GM10248 (cell line): ENCODE data around the gene ARHGAP24.

Source experiments
- CTCF ChIA-PET: fragments of 300-600 bp; sonication (Branson Sonifier 250); formaldehyde crosslinking; extraction: SDS; loops from one replicate; lab custom pipeline; 2021; ENCODE audit warnings: antibody characterized with exemption; lab: Yijun Ruan, JAX
- POLR2A ChIA-PET: fragments of 350-650 bp; sonication (Branson Sonifier 250); formaldehyde crosslinking; extraction: SDS; loops from one replicate; lab custom pipeline; 2020; ENCODE audit warnings: antibody characterized with exemption; lab: Yijun Ruan, JAX
- DNase-seq: peaks from one replicate; pipeline ENCODE4 v3.0.0; 2012; ENCODE audit errors: extremely low spot score
- TF ChIP-seq, protein P1 (sequence below): IDR thresholded peaks from 2 replicates; pipeline ENCODE4 v1.5.1; 2012; ENCODE audit warnings: mild to moderate bottlenecking, low read depth; ENCODE audit errors: extremely low read depth, missing control alignments, control extremely low read depth

Gene ARHGAP24

DNA sequence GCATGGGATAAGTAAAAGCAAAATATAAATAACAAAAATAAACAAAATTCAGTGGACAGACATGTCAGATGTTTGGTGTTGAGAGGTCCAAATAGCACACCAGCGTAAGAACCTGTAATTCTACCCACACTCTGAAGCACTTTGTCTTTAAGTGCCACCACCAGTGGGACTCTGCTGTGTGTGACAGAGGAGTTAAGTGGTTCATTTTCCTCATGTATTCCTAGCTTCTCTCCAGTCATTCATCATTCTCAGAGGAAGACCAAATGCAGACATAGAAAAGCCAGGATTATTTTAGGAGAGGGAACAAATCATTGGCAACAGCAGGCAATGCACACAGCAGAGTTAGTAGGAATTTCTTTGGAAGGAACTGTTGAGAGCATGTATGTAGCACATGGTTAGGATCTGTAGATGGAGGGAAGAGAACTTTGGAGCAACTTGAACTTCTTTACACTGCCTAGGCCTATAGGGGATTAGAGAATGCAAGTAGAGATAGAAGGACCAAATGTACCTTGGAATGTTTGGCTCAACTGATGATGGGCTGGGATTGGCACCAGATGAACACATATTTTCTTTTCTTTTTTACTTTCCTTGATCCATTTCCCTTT is 43.0 kb upstream of the ARHGAP24 start:
- TF ChIP-seq, protein P1, sequence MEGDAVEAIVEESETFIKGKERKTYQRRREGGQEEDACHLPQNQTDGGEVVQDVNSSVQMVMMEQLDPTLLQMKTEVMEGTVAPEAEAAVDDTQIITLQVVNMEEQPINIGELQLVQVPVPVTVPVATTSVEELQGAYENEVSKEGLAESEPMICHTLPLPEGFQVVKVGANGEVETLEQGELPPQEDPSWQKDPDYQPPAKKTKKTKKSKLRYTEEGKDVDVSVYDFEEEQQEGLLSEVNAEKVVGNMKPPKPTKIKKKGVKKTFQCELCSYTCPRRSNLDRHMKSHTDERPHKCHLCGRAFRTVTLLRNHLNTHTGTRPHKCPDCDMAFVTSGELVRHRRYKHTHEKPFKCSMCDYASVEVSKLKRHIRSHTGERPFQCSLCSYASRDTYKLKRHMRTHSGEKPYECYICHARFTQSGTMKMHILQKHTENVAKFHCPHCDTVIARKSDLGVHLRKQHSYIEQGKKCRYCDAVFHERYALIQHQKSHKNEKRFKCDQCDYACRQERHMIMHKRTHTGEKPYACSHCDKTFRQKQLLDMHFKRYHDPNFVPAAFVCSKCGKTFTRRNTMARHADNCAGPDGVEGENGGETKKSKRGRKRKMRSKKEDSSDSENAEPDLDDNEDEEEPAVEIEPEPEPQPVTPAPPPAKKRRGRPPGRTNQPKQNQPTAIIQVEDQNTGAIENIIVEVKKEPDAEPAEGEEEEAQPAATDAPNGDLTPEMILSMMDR = no peak
- DNase-seq = no peak
- POLR2A ChIA-PET = no interaction called here
- CTCF ChIA-PET = no interaction called here

DNA sequence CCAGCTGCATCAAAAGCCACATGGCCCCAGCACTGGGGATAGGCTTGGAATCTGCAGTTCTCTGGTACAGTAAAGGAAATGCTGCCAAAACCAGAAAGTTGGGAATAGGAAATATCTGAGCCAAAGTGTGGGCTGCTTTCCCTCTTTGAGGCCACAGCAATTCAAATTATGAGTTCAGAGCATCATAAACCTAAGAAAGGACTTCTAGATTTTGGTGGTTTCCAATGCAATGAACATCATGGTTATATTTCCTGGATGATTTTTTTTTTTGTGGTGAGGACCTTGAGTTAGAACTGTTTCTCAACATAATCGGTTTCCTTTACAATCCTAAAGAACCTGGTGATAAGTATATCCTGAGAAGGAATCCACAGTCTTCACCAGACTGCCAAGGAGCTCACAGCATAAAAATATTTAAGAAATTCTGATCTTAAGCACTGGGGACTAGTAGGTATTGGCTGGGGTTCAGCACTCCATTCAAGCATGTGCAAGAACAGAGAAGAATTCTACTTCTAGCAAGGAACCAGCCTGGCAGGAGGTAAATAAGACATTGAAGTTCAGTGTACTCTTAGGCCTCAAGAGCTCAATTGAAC is 29.8 kb upstream of the ARHGAP24 start:
- CTCF ChIA-PET = no interaction called here
- POLR2A ChIA-PET = no interaction called here
- TF ChIP-seq, protein P1 = no peak
- DNase-seq = no peak

DNA sequence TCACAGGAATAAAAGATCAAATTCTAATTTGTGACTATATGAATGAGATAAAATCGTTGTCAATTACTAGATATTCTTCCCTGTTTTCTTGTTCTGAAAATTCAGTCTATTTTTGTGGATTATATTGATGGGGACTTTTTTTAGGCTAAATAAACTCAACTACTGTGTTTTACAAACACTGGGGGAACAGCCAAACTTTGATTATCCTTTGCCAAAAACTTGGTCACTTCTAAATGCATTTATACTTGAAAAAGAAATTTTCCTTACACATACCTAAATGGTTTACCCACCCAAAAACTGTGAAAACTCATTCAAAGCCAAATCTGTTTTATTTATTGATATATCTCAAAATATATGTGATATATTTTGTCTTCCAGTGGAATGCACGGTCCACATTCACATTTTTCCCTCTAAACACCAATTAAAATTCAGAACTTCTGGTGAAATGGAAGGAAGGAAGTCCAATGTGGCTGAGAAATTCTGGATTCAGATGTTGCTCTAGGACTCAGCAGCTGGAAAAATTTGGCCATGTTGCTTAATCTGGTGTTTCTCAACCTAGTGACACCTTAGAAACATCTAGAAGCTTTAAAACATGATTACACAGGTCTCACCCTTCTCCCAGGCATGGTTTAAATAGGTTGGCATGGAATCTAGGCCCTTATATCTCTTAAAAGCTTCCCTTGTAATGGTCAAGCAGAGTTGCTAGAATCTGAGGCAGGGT is 28.6 kb upstream of the ARHGAP24 start:
- POLR2A ChIA-PET = no interaction called here
- no peak for DNase-seq
- CTCF ChIA-PET = interaction anchor here (0.9 kb wide), 1 partner anchor 9 kb away, joined by 4 read pairs; no protein-coding TSS in a partner anchor
- TF ChIP-seq, protein P1 = no peak

DNA sequence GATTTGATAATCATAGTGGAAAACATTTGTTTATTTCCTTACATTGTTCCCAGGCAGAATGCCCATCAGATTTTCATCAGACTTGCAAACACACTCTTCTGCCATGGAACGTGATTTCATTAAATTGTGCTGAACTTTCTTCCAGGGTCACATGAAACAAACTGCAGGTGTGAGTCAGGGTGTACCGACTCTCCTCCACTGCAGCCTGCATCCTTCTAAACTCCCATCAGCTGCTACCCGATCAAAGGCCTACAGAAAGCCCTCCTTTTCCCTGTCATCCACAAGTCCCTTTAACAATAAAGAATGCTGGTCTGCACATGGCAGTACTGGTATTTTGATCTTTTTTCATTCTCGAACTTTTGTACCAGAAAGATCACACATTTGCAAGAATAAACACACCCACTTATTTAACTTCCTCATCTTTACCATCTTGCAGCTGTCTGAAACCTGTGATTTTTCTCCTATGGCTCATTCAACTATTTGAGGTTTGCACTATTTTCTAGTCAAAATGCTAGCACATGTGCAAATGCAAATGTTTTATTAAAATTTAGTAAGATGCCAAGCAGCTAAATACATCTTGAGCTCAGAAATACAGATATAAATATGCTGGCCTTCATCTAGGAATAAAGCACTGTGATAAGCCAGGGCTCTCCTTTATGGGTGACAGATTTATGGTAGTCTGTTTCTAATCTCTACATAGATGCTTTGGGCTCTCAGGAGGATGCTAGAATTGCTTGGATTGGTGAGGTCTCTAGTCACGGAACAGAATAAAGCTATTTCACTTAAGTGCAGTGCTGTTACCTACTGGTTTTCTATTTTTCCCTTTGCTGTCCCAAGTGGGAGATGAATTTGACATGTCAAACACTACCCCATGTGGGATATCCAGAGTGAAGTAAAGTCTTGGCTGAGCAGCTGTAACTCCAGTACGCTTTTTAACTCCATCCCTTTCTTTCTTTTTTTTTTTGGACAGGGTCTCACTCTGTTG is 25.8 kb upstream of the ARHGAP24 start:
- peak; percentile 8 for DNase-seq
- TF ChIP-seq, protein P1 = no peak
- ChIA-PET POLR2A (no interaction called here), CTCF (no interaction called here)

DNA sequence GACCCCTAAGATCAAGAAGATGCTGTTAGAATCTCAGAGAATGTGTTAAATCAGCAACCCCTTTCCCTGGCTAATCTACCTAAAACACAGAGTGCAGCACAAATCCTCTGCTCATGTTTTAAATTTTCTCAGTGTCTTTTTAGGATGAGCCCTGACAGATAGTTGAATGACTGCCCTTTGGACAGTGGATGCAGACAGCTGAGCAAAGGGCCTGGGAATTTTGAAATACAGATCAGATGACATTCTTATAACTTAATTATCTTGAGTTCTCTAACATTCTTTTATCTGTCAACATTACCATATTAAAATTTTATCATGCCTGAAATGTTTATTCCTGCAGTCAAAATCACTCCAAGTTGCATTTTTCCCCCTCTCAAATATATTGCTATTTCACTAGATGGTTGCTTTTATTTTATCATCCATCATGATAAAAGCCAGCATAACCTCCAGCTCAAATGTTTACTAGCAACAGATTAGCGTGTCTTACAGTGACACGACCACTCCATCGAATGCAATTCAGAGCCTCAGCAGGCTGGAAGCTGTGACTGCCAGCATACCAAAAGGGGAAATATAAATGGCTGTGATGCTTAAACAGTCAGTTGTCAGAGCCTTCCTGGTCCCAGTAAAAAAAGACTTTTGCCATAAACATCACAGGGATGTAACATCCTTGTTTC is 22.8 kb upstream of the ARHGAP24 start:
- ChIA-PET CTCF (interaction anchor here (1.3 to 1.5 kb wide), 2 partner anchors 23 to 37 kb away, joined by 3 read pairs; partner anchors contain the start of gene ARHGAP24), POLR2A (no interaction called here)
- TF ChIP-seq, protein P1 = no peak
- DNase-seq = no peak
